GM21367 (cell line): ENCODE data around the gene DMWD.
"Not testable (repeated sequence)": the region's sequence is repeated elsewhere in the genome, so short reads cannot be mapped to it uniquely, and the experiment has no call there.

Experiments
- ATAC-seq: cut with Tn5 transposase; IDR thresholded peaks from one replicate; pipeline ENCODE4 v1.9.1; 2021; ENCODE audit not compliant: unreplicated experiment

DMWD gene

GRCh38 chr19:45816236-45817009, 23.8 kb upstream of the DMWD start:
- ATAC-seq: no peak

DNA sequence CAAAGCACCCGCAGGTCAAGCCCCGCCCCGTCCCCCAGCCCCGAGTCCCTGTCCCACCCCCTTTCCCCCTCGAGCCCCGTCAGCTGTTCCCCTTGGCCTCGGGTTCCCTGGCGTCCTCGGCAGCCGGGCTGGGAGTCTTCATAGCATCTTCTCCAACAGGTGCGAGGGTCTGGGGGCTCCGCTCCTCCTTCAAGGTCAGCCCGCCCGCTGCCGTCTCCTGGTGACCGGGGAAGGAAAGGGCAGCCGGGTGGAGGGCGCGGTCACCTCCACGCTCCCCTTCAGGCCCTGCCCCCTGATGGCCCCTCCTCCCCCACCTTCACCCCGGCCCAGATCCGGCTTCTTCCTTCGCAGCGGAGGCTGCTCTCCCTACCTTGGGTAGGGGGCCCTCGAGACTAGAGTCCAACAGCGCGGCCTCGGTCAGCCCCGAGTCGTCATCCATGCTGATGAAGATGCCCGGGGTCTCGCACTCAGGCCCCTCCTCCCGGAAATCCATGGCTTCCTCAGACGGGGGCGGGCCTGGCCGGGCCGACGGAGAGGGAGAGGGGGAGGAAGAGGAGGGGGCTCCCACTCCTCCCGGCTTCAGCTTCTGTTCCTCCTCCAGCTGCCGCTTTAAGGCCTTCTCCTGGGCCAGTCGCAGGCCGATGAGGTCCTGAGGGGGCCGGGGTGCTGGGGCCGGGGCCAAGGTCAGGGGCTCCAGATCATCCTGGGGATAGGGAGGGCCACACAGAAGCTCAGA, 23.0 kb upstream of the DMWD start:
- ATAC-seq: no peak

- ATAC-seq: no peak
Observed at GRCh38 chr19:45814851-45815480, 22.3 kb upstream of the DMWD start, which contains the start of gene RSPH6A. TSS of gene RSPH6A (minus strand) at chr19:45815308. CDS start at chr19:45815176, 132 bp downstream.

DNA sequence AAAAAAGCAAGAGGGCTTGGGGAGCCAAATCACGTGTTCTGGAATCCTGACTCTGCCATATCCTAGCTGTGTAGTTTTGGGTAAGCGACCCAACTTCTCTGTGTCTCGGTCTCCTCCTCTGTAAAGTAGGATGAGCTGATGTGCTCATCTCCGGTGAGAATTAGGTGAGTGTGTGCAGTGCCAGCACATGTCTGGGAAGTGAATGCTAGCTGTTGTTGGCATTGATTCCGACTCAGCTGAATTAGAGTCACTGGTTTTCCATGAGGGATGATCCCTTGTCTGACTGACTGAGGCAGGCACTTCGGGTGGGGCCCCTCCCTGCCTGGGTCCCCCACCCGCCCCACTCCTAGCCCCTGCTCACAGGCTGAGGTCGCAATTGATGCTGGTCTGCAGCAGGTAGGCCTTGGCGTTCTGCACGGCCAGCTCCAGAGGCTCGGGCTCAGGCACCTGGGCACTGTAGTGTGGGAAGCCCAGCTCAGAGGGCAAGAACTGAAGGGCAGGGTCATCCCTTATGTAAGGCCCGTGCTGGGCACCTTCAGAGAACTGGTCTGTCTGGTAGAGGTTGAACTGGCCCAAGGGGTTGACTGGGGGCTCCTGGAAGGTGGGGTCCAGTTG, 21.6 kb upstream of the DMWD start:
- ATAC-seq: no peak

- ATAC-seq: no peak
Observed at GRCh38 chr19:45812297-45812696, 19.7 kb upstream of the DMWD start.

DNA sequence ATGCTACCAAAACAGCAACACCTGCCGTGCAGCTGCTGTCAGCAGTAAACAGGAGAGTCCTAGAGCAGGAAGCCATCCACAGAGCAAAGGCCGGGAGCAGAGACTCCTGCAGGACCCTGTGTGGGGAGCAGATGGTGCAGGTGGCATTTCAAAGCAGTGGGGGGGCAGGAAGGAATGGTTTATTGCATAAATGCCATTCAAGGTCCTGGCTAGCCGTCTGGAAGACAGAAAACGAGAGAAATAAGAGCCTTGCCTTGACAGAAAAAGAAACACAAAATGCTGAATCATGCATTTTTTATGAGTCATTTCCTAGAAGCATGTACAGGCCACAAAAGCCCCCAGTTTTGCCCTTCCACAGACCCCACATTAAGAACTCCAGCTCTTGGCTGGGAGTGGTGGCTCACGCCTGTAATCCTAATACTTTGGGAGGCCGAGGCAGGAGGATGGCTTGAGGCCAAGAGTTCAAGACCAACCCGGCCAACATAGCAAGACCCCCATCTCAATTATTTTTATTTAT, 17.1 kb upstream of the DMWD start:
- ATAC-seq: no peak

- no peak for ATAC-seq
Observed at GRCh38 chr19:45805719-45806118, 13.1 kb upstream of the DMWD start.

DNA sequence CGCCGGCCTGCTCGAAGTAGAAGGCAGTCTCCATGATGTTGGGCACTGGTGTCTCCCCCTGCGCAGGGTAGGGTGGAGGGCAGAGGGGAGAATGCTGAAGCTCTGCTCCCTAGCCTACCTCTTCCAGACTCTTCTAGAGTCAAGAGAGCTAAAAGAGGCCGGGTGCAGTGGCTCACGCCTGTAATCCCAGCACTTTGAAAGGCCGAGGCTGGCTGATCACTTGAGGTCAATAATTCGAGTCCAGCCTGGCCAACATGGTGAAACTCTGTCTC, 12.2 kb upstream of the DMWD start:
- ATAC-seq: no peak

DNA sequence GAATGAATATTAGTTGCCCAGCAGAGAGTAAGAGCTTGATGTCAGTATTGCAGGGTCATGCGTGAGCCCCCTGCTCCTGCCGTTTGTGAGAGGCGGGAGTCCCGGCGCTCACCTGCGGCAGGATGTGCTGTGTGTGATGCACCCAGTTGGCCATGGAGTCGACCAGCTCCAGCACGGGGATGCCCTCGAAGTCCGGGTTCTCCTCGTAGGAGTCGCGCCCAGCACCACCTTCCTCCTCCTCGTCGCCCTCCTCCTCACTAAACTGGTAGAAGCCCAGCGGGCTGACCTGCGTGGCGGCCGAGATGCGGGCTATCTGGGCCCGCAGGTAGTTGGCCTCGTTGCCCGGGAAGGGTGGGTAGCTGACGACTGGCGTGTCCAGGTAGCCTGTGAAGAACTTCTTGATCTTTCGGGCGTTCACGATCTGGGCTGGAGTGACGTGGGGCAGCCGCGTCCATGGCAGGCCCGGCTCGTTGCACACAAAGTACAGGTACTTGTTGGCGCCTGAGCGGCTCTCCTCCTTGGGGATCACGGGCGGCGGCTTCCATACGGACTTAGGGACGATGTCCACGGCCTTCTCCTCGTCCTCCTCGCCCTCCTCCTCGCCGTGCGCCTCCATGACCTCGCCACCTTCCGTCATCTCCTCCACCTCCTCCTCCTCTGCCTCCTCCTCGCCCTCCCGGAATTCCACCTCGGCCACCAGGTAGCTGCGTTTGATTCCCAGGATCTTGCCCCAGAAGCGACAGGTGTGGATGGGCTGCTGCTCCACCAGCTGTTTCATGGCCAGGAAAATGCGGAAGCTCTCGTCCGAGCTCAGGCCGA, 11.7 kb upstream of the DMWD start:
- no peak for ATAC-seq

- no peak for ATAC-seq
Observed at GRCh38 chr19:45801603-45802175, 9.0 kb upstream of the DMWD start.

GRCh38 chr19:45800070-45800553, 7.5 kb upstream of the DMWD start:
- no peak for ATAC-seq

DNA sequence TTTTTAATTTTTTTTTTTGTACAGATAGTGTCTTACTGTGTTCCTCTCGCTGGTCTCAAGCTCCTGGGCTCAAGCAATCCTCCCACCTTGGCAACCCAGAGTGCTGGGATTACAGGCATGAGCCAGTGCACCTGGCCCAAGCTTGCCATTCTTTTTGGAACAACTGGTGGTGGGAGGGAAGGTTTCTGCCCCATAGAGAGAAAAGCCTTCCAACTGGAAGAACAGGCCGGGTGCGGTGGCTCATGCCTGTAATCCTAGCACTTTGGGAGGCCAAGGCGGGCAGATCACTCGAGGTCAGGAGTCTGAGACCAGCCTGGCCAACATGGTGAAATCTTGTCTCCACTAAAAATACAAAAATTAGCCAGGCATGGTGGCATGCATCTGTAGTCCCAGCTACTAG, 6.9 kb upstream of the DMWD start:
- not testable (repeated sequence) for ATAC-seq

- ATAC-seq: peak; percentile 49
Observed at GRCh38 chr19:45798995-45799517, 6.4 kb upstream of the DMWD start.

- no peak for ATAC-seq
Observed at GRCh38 chr19:45794627-45795026, 2.0 kb upstream of the DMWD start.

DNA sequence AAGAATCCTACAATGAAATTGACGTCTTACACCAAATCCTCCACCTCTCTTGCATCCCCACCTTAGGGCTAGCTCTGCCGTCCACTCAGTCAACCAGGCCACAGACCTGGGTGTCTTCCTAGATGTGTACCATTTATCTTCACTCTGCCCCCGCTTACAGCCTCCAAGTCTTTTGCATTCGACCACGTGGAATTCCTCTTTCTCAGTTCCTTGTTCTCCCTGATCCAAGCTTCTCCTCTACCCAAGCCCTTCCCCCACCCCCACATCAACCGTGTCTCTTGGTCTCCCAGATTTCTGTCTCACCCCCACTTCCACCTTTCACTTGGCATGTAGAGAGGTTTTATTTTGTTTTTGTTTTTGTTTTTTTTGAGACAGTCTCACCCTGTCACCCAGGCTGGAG, 1.2 kb upstream of the DMWD start:
- no peak for ATAC-seq

GRCh38 chr19:45793178-45793564, 526 bp upstream of the DMWD start:
- ATAC-seq: no peak

DNA sequence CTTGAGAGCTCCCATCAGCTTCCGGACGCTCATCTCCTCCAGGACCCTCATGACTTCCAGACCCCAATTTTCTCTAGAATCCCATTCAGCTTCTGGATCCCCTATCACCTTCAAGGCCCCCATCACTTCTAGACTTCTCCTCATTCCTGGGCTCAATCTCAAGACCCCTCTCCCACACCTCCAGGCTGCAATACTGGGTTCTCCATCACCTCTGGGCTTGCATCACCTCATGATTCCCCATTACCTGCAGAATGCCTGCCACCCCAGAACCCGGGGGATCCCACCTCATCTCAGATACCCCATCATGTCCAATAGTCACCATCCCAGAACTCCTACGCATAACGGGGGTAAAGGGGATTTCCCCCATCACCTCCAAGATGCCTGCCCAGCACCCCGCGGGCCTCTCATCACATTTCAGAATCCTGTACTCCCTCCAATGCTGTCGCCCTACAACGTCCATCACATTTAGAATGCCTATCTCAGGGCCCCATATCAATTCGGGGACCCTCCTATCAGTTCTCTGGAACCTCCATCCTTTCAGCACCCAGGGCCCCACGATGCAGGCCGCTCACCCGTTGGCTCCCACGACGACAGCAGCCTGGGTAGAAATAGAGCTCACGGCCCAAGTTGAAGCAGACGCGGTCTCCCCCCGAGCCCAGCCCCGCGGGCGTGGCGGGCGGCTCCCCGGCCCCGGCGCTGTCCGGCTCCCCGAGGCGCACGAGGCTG, 738 bp downstream of the DMWD start:
- ATAC-seq: peak; percentile 16

GRCh38 chr19:45790942-45791341, 1.7 kb downstream of the DMWD start:
- no peak for ATAC-seq

DNA sequence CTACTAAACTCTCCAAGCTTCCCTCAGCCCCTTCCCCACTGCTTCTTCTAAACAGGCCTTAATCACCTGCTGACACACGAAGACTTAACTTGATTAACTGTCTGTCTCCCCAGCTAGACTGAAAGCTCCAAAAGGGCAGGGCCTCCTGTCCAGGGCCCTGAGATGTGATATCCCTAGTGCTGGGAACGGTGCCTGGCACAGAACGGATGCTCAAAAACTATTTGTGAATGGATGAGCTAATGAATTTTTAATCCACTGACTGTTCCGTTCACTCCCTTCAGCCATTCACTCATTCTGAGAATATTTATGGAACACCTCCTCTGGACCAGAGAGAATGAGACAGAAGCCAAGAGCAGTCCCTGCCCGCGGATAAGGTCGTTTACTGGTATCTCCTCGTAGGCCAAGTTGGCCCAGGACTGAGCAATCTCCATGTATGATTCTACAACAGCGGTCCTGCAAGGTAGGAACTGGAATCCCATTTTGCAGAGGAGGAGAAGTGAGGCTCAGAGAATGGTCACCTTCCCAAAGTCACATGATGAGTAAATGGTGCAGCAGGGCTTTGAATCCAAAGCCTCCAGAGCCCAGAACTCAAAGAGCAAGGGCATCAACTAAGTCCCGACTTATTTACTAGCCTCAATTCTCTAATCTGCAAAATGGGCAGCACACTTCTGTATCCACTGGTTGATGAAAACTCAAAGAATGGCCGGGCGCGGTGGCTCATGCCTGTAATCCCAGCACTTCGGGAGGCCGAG, 3.4 kb downstream of the DMWD start:
- ATAC-seq: no peak
